Stimulated activated CD8-positive, alpha-beta memory T cell treated with anti-CD3 and anti-CD28 coated beads, Interleukin-12 subunit alpha, Interleukin-12 subunit beta, amount 100 ng/mL, for 4 hours (primary cell): Measurements from ENCODE around the gene GRID2.

Source experiments
- DNase-seq: peaks from one replicate; pipeline ENCODE4 v3.0.0-alpha.2; 2020; ENCODE audit warnings: low read depth

GRID2 gene

GRCh38 chr4:93756101-93756500 is 1452.3 kb downstream of the GRID2 start:
- DNase-seq = no peak

GRCh38 chr4:93759506-93759905 is 1455.7 kb downstream of the GRID2 start:
- no peak for DNase-seq

DNA sequence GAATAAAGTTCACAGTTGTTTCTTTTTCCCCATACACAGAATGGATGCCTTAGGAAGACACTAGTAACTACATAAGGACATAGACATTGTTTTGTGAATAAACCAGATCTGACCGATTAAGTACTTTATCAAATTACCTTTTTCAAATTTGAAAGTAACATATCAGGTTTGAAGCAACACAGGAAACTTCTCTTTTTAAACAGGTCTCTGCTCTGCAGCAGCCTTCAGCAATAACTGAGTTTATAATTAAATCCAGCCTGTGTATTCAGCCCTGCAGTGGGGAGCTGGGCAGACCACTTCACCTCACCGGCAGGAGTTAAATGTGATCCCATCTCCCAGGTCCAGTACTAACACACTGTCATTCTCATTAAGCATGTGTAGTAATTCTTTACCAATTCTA is 1456.5 kb downstream of the GRID2 start:
- no peak for DNase-seq

DNA sequence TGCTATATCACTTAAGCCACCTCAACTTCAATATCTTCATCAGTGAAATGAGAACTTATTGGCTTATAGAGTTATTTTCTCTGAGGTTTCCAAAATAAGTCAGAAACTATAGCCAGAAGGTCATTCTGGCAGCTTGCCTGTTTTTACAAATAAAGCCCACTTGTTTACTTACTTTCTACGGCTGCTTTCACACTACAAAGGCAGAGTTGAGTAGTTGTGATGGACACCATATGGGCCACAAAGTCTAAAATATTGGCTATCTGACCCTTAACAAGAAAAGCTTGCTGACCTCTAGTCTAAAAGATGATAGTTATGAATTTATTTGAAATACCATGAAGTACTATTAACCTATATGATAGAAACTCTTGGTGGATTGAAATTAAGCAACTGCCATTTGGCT is 1457.5 kb downstream of the GRID2 start:
- no peak for DNase-seq

DNA sequence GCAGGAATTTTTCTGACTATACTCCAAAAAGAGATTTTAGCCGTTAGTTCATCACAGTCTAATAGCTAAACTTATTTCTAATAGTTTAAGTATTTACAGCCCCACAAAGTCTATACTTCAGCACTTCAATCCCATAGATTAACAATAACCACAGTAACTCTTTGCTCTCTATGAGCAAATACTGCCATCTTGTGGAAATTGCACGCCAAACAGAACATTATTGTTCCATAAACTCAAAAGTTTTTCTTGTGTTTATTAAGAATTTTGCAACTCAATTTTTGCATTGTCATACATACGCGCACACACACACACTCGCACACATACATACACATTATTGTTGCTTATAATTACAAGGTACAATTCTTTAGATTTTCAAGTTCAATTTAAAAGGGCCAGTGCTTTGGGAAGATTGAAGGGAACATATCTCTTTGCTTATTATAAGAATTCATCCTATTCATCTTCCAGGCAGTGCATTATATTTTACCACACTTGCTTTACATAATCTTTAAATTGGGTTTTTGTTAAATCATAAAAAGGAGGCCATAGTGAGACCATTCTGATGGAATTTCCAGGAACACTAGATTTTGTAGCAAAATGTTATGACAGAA is 1461.0 kb downstream of the GRID2 start:
- no peak for DNase-seq

GRCh38 chr4:93767917-93768316 is 1464.2 kb downstream of the GRID2 start:
- DNase-seq = no peak

GRCh38 chr4:93770201-93770600 is 1466.4 kb downstream of the GRID2 start:
- no peak for DNase-seq

GRCh38 chr4:93771640-93772411 is 1468.1 kb downstream of the GRID2 start:
- DNase-seq = no peak

- no peak for DNase-seq
Observed at GRCh38 chr4:93772858-93773257, 1469.1 kb downstream of the GRID2 start.

- no peak for DNase-seq
Observed at GRCh38 chr4:93775551-93775950, 1471.8 kb downstream of the GRID2 start.

GRCh38 chr4:93776386-93777080 is 1472.8 kb downstream of the GRID2 start:
- no peak for DNase-seq

DNA sequence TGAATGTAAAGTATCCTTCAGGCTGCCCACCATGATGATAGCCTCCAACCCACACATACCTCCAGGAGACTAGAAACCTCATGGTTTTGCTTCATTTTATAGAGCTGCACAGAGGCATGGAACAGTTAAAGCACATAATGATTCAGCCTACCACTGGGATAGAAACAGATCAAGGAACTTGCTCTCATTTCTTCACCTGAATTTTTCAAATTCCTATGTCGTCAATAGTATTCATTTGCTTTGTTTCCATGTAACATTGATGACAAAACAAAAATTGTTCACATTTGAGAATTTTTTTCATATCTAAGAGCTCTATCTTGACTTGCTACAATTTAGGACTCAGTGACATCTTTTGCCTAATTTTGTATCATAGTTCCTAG is 1473.3 kb downstream of the GRID2 start:
- no peak for DNase-seq

DNA sequence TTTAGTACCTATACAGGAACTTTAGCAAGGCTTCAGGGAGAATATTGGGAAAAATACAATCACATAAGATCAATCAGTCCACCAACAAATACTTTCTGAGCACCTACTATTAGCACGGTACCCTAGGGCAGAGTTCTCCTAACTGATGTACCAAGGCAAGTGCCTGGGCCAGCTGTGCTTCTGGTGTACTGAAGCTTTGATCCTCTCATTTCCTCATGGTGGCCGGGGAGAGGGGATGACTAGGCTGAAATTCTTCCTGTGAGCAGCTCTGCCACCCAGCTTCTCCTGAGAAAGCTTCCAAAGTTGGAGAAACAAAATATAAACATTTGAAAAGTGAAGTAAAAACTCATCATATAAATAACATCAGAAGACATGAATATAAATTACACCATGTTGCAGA is 1475.5 kb downstream of the GRID2 start:
- no peak for DNase-seq

- DNase-seq = no peak
Observed at GRCh38 chr4:93780080-93780479, 1476.3 kb downstream of the GRID2 start.

DNA sequence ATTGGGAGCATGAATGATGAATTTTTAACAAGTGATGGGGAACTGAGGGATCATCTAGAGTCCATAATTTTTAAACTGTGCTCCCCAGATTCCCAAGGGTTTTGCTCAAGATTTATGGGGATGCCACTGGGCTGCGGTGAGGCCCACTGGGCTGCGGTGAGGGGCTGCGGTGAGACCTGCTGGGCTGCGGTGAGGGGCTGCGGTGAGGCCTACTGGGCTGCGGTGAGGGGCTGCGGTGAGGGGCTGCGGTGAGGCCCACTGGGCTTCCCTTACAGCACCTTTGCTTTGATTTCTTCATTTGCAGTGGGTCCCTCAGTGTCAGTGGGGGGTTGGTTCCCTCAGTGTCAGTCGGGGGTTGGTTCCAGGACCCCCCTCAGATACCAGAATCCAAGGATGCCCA is 1477.4 kb downstream of the GRID2 start:
- no peak for DNase-seq

- DNase-seq = no peak
Observed at GRCh38 chr4:93786149-93786548, 1482.4 kb downstream of the GRID2 start.

- no peak for DNase-seq
Observed at GRCh38 chr4:93788712-93789111, 1484.9 kb downstream of the GRID2 start.

DNA sequence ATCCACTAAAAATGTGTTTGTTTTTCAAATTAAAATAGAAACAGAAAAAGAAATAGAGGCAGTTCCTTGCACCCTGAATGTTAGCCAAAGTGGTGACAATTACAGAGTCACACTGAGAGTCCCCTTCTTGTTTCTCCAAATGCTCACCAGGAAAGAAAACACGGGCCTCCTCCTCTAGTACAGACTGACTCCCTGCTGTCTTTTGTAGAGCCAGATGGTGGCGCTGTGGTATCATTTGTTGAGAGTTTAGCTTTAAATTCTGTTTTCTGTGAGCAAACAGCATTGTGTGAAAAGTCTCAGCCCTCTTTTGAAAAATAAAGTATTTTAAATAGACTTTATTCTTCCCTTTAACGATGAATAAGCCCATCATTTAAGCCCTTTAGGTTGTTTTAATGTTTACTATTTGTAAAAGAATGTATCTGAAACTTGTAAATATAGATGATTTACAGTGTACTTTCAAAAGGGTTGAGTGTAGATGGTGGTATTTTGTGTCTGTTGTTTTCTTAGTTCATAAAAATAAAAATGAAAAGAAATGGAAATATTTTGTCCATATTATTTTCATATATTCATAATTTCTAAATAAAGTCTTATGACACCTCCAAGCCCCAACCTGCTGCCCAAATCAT is 1487.9 kb downstream of the GRID2 start:
- no peak for DNase-seq

GRCh38 chr4:93802045-93802444 is 1498.3 kb downstream of the GRID2 start:
- DNase-seq = no peak

- no peak for DNase-seq
Observed at GRCh38 chr4:93809773-93810172, 1506.0 kb downstream of the GRID2 start.

GRCh38 chr4:93810340-93810992 is 1506.7 kb downstream of the GRID2 start:
- DNase-seq = no peak

DNA sequence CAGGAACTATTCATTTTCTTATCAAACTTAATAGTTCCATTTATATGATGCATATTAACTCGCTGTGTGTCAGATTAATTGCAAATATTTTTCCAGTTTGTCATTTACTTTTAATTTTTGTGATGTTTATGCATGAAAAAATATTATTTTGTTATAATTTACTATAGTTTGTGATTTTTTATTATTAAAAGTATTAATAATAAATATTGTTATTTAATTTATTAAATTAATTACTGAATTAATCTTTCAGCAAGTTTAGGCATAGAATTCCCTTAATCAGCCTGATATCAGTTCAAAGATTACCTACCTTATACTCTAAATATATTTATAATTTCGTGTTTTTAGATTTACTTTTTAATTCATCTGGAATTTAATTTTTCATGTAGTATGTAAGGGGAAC is 1509.3 kb downstream of the GRID2 start:
- DNase-seq = no peak
